ENCODE measurements around the gene PRKCE. TPM values are rescaled to one million over a fixed set of nuclear protein-coding genes. Genes with fewer than 3 reads are reported as not detected.

PRKCE gene
- total RNA-seq, 1 experiment from 2014 or later: 17.7 TPM

DNA sequence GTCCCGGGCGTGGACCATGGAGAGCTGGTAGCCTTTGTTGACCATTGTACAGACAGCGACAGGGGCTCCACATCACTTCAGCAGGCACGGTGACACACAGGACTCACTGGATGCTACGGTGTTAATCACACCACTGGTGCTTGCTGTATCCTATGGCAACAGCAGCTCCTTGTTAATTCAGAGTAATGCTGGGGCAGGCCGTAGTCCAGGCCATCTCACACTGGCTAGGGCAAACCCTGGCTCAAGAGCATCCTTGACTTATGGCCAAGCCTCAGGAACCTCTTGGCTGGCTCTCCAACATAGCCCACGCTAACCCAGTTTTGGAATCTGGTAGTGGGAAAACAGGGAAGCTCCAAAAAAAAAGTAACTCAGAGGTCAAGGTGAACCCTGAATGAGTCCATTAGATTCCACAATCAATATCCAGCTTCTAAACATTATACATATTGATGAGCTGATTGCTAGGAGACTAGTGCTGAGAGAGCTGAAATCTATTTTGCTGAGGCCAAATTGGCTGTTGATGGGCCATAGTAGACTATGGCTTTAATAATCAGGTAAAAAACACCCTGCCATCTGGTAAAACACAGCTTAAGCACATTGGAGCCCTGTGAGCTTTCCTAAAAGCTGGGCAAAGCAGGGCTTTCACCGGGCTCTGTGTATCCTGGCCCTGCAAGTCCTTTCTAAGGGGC, 253.6 kb downstream of the PRKCE start:
- CTCF ChIA-PET: interaction anchor here (1.1 kb wide), 1 partner anchor 21 kb away, joined by 3 read pairs; no protein-coding TSS in a partner anchor
- intact Hi-C loops (cut with micrococcal nuclease; ENCODE audit: unreplicated experiment): no loop called here
- Mint-ChIP-seq H3K9me3 (ENCODE audit: low read depth, unreplicated experiment) (no peaks in the 10 kb centered on the region), H3K27ac (ENCODE audit: unreplicated experiment) (no peak overlapping the region), H3K27me3 (ENCODE audit: unreplicated experiment) (no peaks in the 10 kb centered on the region), H3K4me3 (ENCODE audit: low read depth, unreplicated experiment) (no peak overlapping the region), H3K36me3 (ENCODE audit: insufficient read depth, unreplicated experiment) (no peaks in the 10 kb centered on the region), H3K4me1 (ENCODE audit: low read depth, unreplicated experiment) (peaks cover 12% of the 10 kb centered on the region)
- DNase-seq: no peak
- TF ChIP-seq, protein P1, sequence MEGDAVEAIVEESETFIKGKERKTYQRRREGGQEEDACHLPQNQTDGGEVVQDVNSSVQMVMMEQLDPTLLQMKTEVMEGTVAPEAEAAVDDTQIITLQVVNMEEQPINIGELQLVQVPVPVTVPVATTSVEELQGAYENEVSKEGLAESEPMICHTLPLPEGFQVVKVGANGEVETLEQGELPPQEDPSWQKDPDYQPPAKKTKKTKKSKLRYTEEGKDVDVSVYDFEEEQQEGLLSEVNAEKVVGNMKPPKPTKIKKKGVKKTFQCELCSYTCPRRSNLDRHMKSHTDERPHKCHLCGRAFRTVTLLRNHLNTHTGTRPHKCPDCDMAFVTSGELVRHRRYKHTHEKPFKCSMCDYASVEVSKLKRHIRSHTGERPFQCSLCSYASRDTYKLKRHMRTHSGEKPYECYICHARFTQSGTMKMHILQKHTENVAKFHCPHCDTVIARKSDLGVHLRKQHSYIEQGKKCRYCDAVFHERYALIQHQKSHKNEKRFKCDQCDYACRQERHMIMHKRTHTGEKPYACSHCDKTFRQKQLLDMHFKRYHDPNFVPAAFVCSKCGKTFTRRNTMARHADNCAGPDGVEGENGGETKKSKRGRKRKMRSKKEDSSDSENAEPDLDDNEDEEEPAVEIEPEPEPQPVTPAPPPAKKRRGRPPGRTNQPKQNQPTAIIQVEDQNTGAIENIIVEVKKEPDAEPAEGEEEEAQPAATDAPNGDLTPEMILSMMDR (IDR thresholded peaks at IDR 0.05; ENCODE audit: unreplicated experiment): no peak
- no TSS peak for BruUV-seq (replicated peaks)

DNA sequence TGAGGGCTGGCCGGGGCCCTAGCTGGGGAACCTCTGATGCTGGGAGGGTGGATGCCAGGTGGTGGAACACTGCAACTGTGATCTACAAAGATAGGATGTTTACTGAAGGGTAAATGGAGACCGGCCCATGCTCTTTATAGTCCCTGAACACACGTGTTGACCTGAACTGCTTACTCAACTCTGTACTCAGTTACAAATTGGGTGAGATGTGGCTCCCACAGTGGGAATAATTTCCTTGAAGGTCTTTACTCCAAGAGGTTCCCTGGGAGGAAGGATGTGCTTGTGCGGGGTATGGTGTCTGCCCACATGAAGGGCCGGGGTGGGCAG, 254.1 kb downstream of the PRKCE start:
- intact Hi-C loops (cut with micrococcal nuclease; ENCODE audit: unreplicated experiment): no loop called here
- H3K4me3 Mint-ChIP-seq (ENCODE audit: low read depth, unreplicated experiment): no peak overlapping the region
- no peaks in the 10 kb centered on the region for H3K27me3 Mint-ChIP-seq (ENCODE audit: unreplicated experiment)
- H3K36me3 Mint-ChIP-seq (ENCODE audit: insufficient read depth, unreplicated experiment): no peaks in the 10 kb centered on the region
- CTCF ChIA-PET: interaction anchor here (1.1 kb wide), 1 partner anchor 20 kb away, joined by 3 read pairs; no protein-coding TSS in a partner anchor
- H3K4me1 Mint-ChIP-seq (ENCODE audit: low read depth, unreplicated experiment): peaks cover 16% of the 10 kb centered on the region
- TF ChIP-seq, protein P1 (IDR thresholded peaks at IDR 0.05; ENCODE audit: unreplicated experiment): no peak
- no peak for DNase-seq
- H3K9me3 Mint-ChIP-seq (ENCODE audit: low read depth, unreplicated experiment): no peaks in the 10 kb centered on the region
- no peak overlapping the region for H3K27ac Mint-ChIP-seq (ENCODE audit: unreplicated experiment)
- no TSS peak for BruUV-seq (replicated peaks)

DNA sequence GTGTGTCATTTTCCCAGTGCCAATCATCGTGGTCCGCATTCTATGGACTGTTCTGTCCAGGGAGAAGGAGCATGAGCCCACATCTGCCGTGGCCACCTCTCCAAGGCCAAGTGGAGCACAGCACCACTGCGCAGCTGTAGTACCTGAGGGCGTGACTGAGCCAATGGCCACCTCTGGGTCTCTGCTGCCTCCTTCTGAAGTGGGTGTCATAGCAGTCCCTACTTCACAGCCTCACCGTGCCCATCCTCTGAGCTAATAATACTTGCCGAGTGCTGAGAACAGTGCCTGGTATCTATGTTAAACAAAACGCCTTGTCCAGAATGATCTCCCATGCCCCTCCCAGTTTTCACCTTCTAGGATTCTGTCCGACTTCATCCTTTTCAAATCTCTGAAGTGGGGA, 256.1 kb downstream of the PRKCE start:
- H3K27ac Mint-ChIP-seq (ENCODE audit: unreplicated experiment): no peak overlapping the region
- TF ChIP-seq, protein P1 (IDR thresholded peaks at IDR 0.05; ENCODE audit: unreplicated experiment): no peak
- no peak overlapping the region for H3K4me3 Mint-ChIP-seq (ENCODE audit: low read depth, unreplicated experiment)
- DNase-seq: no peak
- CTCF ChIA-PET: no interaction called here
- peaks cover 23% of the 10 kb centered on the region for H3K4me1 Mint-ChIP-seq (ENCODE audit: low read depth, unreplicated experiment)
- H3K9me3 Mint-ChIP-seq (ENCODE audit: low read depth, unreplicated experiment): no peaks in the 10 kb centered on the region
- H3K27me3 Mint-ChIP-seq (ENCODE audit: unreplicated experiment): no peaks in the 10 kb centered on the region
- no peaks in the 10 kb centered on the region for H3K36me3 Mint-ChIP-seq (ENCODE audit: insufficient read depth, unreplicated experiment)
- no TSS peak for BruUV-seq (replicated peaks)
- intact Hi-C loops (cut with micrococcal nuclease; ENCODE audit: unreplicated experiment): no loop called here

DNA sequence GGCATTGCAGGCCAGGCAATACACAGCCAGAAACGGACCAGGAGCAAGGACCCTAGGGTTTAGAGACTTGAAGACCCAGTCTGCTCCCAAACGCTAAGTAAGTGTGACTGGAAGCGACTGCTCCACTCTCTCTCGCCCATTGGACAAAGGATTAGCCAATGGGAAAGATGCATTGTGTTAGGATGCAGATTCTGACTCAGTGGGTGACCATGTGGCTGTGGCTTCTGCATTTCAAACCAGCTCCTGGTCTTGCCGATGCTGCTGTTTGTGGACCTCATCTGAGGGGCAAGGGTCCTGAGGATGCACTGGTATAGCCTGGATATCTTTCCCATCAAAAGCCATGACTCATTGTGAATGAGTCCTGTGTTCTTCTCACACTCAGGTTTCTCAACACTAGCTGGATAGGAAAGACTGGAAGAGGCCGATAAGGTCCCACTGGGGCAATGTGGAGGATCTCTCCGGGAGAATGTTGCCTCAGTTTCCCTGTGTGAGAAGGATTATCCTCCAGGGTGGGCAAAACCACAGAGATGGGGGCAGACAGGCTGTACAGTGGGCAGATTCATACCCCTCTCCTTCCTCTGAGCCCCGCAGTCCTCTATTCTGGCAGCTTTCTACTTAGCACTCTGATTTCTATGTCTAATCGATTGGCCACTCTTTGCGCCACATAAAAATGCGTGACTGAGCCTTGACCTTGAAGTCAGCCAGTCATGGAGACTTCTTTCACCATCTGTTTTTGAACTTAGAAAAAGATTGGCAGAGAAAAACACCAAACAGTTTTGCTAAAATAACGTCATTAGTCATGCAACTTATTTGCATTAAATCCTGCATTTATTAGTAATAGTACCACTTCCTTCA, 257.1 kb downstream of the PRKCE start:
- Mint-ChIP-seq H3K4me3 (ENCODE audit: low read depth, unreplicated experiment) (no peak overlapping the region), H3K4me1 (ENCODE audit: low read depth, unreplicated experiment) (peaks cover 23% of the 10 kb centered on the region), H3K27me3 (ENCODE audit: unreplicated experiment) (no peaks in the 10 kb centered on the region), H3K36me3 (ENCODE audit: insufficient read depth, unreplicated experiment) (no peaks in the 10 kb centered on the region), H3K9me3 (ENCODE audit: low read depth, unreplicated experiment) (no peaks in the 10 kb centered on the region), H3K27ac (ENCODE audit: unreplicated experiment) (no peak overlapping the region)
- CTCF ChIA-PET: no interaction called here
- no peak for DNase-seq
- intact Hi-C loops (cut with micrococcal nuclease; ENCODE audit: unreplicated experiment): no loop called here
- BruUV-seq (replicated peaks): no TSS peak
- TF ChIP-seq, protein P1 (IDR thresholded peaks at IDR 0.05; ENCODE audit: unreplicated experiment): no peak

All from Calu3 (cell line).